HG03159 (cell line): ENCODE data around the gene GPATCH2.
A peak's percentile ranks its signal among the peaks of the same experiment; 100 is the strongest.
"Not testable (repeated sequence)": the region's sequence is repeated elsewhere in the genome, so short reads cannot be mapped to it uniquely, and the experiment has no call there.

Experiments
- ATAC-seq: cut with Tn5 transposase; IDR thresholded peaks from one replicate; pipeline ENCODE4 v1.9.1; 2021; ENCODE audit warnings: mild to moderate bottlenecking, moderate library complexity; ENCODE audit not compliant: unreplicated experiment

The GPATCH2 gene

DNA sequence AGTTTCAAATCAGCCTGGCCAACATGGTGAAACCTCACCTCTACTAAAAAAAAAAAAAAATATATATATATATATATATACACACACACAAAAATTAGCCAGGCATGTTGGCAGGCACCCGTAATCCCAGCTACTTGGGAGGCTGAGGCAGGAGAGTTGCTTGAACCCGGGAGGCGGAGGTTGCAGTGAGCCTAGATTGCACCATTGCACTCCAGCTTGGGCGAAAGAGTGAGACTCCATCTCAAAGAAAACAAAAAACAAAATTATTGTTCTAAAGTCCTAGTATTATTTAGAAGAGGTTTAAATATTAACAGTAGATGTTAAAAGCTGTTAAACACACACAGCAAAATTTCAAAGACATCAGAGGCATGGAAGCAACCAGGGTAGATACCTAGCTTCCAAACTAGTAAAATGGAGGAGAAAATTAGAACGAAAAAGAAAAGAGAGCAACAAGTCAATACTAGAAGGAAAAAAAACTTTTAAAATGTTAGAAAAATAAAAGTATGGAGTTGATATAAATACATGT lies 46.5 kb downstream of the GPATCH2 start:
- ATAC-seq: not testable (repeated sequence)

DNA sequence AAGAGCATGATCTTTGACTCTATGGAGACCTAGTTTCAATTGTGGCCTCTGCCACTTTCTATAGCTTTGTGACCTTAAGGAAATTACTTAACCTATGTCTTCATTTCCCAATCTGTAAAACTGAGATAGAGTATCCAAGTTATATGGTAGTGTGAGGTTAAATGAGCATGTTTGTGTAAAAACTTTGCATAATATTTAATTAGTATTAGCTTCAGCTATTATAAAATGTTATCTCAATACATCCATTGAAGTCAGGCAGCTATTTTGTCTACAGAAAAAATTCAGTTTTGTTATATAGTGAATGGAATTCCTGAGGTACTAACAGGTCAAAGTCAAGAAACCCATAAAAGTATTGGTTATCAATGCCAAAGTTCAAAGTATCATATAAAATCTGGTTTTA lies 53.6 kb downstream of the GPATCH2 start:
- no peak for ATAC-seq

DNA sequence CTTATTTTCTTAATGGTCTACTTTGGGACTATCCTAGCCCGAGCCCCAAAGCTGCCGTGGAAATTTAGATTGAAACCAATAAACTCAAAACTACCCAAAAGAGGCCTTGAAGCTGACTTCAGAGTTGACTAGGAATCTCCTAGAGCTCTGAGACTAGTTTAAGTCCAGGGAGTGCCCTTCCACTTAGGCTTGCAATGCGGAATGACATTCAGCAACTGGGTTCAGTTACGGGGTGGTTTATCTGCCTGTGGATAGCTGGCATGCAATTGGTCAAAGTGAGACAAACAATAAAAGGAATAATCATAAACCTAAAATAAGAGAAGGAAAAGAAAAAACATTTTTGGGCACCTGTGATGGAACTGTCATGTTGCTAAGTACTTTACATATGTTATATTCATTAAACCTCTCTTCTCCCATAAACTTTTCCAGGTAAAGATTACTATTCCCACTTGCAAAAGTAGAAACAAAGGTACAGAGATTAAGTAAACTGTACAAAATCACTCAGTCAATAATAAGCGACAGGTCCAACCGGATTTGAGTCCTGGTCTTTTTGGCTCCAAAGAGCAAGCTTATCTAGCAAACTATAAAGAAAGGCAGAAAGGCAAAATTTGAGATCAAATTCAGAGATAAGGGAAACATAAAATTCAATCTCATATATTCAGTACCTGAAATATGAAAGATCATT lies 56.5 kb downstream of the GPATCH2 start:
- no peak for ATAC-seq

DNA sequence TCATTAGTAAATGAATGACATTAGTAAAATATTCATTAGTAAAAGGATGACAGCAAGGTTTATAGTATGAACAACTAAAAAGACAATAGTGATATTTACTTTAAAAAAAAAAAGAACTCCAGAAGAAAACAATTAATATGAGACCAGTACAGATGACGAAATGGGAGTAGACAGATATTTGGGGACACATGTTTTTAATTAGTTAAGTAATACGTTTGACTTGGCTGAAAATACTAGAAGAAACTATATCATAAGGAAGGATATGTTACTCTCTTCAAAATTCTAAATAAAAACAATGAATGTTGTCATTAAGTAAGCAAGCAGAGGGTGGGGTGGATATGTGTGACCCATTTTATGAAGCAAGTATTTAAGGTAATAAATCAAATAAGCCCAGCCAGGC lies 61.9 kb downstream of the GPATCH2 start:
- no peak for ATAC-seq

DNA sequence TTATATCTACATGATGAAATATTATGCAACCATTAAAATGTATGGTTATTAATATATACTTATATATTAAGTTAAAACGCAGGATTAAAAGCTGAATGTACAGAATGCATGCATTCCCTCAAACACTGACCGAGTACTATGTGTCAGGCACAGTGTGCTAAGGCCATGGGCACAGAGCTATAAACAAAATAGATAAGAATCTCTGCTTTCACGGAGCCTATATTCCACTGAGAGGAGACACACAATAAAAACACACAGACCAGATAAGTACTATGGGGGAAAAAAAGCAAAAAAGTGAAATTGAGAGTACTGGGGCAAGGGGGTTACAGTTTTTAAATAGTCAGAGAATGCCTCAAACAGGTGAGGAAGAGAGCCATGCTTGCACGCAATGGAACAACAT lies 62.7 kb downstream of the GPATCH2 start:
- no peak for ATAC-seq

DNA sequence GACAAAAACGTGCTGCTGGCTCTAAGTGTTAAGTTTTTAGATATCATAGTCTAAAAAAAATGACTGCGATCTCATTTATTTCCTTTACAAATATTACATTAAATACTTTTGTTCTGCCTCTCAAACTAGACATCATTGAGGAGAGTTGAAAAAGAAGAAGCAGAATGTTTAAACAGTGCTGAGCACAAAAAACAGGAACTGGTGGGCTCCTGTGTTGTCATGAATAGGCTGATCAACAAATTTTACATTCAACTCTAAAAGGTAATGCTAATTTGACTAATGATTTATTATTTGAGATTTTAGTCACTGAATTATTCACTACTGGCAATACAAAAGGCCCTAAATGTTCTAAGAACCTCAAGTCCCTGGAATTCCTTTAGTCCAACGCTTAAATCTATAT lies 66.1 kb downstream of the GPATCH2 start:
- ATAC-seq: no peak

DNA sequence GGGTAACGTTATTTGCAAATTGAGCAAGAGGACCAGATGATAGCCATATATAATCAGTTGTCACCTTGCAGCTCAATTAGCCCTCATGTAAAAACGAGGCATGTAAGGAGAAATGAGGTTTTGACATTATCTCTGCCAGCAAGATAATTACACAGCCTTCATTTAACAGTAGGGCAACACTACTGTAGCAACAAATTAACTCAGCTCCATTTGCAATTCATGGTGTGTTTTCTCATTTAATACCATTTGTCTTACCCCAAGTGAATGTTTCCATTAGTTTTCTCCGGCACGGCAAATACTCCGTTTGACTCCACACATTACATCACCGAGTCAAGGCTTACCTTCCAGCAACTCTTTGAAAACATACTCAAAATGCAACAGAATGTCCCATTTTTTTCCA lies 66.7 kb downstream of the GPATCH2 start:
- no peak for ATAC-seq

DNA sequence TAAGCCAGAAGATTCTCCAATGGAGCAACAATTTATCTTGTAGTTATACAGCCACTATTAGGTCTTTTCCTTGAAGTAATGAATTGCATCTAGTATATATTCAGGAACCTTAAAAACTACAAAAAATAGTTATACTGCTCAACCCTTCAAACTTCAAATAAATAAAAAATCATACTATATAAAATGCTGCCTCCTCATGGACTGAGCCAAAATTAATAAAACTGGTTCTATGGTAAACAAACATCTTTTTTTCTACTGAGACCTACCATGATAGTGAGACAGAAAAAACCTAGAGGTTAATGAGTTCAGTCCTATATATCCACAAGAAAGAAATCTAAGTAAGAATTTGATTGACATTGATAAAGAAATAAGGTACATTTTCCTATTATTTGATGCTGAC lies 67.7 kb downstream of the GPATCH2 start:
- no peak for ATAC-seq

DNA sequence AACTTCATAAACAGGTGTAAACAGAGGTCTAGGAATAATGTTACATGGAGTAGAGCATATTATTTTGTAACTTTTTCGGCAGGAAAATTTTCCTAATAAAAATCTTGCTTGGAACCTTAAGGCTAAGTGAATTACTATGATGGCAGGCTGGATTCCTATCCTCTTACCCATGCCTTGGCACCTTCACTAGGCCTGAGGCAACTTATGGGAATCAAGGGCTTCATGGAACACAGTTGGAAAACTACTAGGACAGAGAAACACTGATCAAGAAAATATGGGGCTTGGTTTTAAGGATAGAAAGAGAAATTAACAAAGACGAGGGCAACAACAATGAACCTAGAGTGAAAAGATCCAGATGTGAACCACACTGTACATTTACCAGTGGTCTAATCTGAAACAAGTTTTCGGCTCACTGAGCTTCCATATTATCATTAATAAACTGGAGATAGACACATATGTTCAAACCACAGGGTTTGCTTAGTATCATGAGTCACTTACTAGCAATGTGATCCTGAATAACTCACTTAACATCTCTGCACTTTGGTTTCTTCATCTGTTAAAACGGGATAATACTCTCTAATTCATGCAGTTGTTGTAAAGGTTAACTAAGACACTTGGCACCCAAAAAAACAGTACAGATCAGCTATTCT lies 68.5 kb downstream of the GPATCH2 start:
- no peak for ATAC-seq

DNA sequence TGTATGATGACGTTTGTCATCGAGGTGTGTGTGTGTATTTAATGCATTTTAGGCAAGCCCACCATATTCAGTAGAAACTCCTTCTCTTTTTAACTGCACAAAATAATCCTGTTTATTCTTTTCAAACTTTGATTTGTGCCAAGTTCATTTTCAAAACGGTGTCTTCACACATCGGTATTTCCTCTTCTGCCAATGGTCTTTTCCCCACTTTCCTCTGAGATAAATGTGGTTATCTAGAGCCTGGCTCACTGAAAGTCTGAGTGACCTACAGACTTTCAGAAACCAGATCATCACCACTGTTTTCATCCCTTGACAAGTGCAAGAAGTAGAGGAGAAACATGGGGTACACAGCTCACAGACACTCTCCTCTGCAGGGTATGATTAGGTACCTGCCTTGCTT lies 69.4 kb downstream of the GPATCH2 start:
- no peak for ATAC-seq

DNA sequence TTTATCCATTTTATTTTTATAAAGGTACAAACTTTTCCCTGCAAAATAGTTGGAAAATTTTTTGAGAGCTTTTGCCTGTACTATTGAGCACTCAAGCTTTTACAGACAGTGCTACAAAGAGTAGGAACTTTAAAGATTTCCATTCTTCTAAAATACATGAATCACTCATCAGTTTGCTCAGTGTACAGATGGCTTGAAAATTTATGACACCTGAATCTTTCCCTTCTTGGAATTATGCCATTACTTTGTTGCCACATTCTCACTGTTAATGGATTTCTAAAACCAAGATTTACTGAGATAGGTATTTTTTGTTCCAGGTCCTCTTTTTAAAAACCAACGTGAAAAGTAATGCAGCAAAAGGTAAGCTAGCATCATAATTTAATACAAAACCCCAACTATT lies 76.0 kb downstream of the GPATCH2 start:
- ATAC-seq: no peak

DNA sequence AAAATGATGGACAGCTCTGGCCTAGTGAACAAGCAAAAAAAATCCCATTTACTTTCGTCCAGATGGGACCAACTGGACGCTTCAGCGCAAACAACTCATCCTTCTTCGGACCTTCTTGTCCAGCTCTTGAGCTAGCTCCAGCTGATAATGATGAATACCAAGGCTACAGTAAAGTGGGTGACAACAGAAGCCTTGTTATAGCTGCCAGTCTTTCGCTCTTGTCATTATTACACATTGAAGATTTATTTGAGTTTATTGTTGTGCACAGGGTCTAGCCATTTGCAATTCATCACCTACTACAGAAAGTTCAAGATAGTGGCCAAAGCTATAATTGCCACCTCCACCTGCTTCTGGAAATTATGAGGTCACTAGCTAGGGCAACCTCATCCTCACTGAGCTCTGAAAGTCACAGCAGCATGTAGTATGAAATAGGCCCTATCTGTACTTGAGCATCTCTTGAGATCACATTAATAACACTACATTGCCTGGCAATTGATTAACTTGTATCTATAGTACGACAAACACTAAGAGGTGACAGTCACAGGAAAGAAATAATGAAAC lies 76.9 kb downstream of the GPATCH2 start:
- ATAC-seq: no peak

DNA sequence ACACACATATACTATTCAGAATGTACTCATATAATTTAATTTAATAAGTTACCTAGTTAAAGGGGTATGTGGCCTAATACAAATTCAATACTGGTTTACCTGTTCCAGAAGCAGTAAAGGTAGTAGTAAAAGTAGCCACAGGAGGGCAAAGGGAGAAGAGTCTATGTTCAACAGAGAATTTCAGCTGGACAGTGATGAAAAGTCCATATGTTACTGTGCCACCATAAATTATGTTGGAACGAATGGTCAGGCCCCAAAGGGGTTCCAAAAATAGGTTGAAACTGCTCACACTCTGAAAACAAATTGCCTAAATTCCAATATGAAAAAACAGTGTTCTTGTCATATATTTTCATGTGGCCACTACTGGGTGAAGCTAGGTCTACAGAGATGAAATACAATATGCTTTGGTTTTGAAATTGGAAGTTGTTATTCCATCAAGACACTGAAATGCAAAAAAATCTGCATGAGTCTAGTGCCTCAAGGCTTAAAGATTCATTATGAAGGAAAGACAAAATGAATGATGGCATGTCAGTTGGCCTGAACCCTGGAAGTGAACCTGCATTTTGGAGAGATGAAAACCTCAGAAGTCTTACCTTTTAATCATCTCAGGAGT lies 78.4 kb downstream of the GPATCH2 start:
- no peak for ATAC-seq

DNA sequence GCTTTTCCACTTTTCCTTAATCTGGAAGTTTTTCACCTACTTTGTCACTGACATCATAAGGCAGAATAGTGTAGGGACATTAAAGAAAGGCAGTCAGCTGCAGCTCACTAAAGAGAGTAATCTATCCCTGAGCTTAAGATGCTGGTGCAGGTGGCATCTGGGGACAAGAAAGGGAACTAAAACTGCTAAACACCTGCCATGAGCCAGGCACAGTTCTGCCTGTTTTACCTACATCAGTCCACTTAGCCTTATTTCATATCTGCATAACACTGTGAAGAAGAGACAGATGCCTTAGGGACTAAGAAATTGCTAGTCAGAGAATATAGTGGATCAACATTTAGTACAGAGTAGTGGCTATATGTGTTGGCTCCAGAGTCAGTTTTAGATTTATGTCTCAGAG lies 88.1 kb downstream of the GPATCH2 start:
- peak; percentile 99 for ATAC-seq

DNA sequence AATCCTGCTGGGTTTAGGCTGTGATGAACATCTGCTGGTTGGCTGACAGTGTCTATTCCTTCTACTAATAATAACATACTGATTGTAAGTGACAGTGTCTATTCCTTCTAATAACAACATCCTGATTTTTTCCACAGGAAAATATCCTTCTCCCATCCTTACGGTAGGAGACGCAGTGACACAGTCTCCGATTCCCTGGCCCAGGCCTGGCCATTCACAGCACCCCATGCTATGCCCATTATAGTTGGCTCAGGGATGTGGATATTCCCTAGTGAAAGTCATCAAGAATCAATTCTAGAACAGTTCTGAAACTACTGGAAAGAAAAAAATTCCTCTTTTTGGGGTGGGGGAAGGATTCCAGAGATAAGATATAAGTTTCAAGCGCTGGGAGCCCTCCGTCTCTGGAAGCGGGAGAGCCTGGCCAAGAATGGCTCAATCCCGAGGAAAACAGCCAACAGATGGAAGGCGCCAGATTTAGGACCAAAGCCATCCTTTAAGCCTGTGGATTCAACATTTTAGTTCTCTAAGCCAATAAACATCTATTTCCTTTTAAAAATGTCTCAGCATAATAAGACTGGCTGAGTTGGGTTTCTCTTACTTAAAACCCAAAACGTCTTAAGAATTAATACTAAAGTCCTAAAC lies 88.6 kb downstream of the GPATCH2 start:
- no peak for ATAC-seq

DNA sequence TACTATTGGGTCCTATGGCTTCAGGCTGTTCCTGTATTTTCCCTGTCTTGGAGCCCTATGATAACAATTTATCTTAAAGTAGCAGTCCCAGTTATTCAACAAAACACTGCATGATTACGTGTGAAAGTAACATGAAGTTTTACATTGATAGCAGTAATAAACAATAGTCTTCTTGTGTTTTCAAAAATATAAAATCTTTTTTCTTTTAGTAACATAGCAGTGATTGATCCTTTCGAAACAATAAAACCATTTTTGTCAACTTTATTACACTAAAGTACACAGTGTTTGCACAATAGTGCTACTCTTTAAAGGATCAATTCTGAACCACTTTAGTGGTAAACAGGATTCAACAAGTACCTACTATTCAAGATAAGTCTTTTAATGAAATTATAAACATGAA lies 90.6 kb downstream of the GPATCH2 start:
- ATAC-seq: no peak

DNA sequence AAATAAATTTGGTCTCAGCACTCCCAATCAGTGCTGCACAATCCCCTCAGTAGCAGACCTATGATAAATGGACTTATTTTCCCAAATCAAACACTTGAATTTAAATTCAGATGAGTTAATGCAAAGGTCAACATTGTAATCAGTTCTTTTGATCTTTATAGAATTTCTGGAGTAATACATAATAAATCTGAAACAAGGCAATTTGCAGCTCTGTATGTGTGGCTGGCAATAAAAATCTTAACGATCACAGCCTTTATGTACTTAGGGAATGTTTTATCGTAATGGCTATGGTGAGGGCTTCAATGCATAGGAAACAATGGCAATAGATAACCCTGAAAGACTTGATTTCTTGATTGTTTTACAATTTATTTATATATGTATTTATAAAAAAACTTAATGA lies 91.4 kb downstream of the GPATCH2 start:
- no peak for ATAC-seq

DNA sequence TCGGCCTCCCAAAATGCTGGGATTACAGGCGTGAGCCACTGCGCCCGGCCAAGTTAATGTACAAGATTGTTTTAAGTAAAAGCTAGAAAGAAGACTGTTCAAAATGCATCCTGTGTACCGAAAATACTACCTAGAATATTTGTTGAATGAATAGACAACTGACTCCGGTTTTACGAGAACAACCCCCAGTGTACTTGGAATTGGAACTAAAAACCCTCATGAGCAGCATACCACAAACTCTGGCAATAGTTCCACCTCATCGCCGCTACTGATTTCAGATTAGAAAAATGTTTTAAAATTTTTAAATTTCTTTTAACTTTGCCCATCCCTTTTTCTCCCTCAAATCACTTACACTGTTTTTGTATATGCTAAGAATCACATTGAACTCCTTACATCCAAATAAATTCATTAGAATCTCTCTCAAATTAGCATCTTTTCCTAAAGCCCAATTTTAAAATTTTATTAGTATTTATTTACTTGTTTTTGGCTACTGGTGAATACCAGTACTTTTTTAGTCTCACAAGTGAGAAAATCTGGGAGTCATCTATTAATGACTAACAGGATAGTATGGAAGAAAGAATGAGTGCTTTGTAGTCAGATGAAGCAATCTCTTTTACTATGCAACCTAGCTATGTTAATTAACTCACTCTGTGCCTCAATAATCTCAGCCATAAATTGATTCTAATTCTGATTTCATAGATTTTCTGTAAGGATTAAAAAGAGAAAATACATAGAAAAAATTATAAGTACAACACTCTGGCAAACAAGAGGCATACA lies 95.1 kb downstream of the GPATCH2 start:
- ATAC-seq: no peak

DNA sequence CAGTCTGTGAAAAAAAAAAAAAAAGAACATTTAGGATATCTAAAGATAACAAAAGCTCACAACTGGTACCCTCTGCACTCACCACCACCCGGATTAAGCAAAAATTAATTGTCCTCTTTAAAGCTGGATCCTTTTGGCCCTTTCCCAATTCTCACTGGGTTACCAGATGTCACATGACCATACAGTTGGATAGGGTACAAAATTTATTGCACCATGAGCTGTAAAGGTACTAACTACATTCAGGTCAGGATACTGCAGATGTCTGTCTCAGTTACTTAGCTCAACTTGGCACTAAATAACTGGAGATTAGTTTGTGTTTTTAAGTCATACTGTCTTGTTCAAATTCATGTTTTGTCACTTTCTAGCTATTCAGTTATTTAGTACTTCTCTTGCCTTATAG lies 96.3 kb downstream of the GPATCH2 start:
- ATAC-seq: no peak

DNA sequence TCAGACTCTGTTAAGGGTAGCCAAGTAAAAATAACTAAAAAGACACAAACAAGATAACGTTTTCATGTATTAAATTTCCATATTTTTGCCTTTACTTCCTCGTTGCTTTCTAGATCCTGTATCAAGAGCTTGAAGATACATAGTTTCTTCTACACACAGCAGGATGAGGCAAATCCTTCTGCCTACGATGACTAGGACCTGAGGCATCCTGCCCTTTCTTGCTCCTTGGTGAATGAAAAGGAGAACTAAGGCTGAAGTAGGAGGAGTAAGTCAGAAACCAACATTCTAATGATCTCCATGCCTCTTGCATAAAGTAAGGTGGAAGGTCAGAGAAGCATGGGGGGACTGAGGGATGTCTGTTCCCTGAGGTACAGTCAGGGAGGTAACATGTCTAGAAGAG lies 102.6 kb downstream of the GPATCH2 start:
- ATAC-seq: no peak

DNA sequence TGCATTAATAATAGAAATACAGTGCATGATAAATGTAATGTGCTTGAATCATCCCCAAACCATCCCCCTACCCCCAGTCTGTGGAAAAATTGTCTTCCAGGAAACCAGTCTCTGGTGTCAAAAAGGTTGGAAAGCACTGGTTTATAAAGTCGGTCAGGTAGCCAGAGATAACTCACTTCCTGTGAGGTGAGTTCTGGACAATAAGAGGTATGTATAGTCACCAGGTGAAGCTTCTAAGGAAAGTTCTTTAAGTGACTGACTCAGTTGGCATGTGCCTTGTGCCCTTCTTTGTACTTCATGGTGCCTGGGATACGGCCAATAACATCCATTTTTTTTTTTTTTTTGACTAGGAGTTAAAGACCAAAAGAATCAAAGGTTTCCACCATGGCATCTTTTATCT lies 103.7 kb downstream of the GPATCH2 start:
- no peak for ATAC-seq
